HEK293 (cell line): ENCODE results near the gene TCERG1L.

ENCODE experiments used
- CTCF ChIA-PET: fragments of 350-600 bp; formaldehyde crosslinking; extraction: SDS; loops from one replicate; lab custom pipeline; 2021; ENCODE audit warnings: antibody characterized with exemption; lab: Yijun Ruan, JAX
- POLR2A ChIA-PET: fragments of 300-600 bp; formaldehyde crosslinking; extraction: SDS; loops from one replicate; lab custom pipeline; 2020; ENCODE audit warnings: antibody characterized with exemption, inconsistent platforms; lab: Yijun Ruan, JAX
- H3K27ac ChIP-seq: fragments of 200-500 bp; sonication (Bioruptor generic); 2 replicates; pipeline ENCODE4 v1.5.1; 2014; ENCODE audit warnings: low read depth, low read length, control low read depth, inconsistent platforms; ENCODE audit errors: extremely low read depth
- H3K36me3 ChIP-seq, 2 experiments: fragments of 200-500 bp in 1 of 2; sonication (Bioruptor generic) in 1 of 2; 1 replicate in 1 of 2; 2 replicates in 1 of 2; pipeline ENCODE4 v1.5.1; 2014 to 2017; ENCODE audit warnings: inconsistent platforms in 2 of 2, low read length in 2 of 2; ENCODE audit not compliant: control insufficient read depth in 2 of 2, insufficient read depth in 1 of 2
- H3K4me1 ChIP-seq: fragments of 200-500 bp; sonication (Bioruptor generic); 2 replicates; pipeline ENCODE4 v1.5.1; 2014; ENCODE audit warnings: mild to moderate bottlenecking, low read length, inconsistent platforms; ENCODE audit not compliant: control insufficient read depth, insufficient read depth
- H3K4me3 ChIP-seq: 2 replicates; pipeline ENCODE4 v1.5.1; 2011; ENCODE audit warnings: low read depth, mild to moderate bottlenecking, control low read depth, low read length, moderate library complexity
- H3K9me3 ChIP-seq: fragments of 200-500 bp; sonication (Bioruptor generic); 2 replicates; pipeline ENCODE4 v1.5.1; 2014; ENCODE audit warnings: low read depth, low read length, inconsistent platforms; ENCODE audit not compliant: control insufficient read depth, insufficient read depth
- BCL11B ChIP-seq: fragments of 450-650 bp; formaldehyde crosslinking; IDR thresholded peaks from 2 replicates; pipeline ENCODE4 v1.5.1; 2016; ENCODE audit warnings: low read depth, missing biosample characterization, missing genetic modification characterization
- GLIS1 ChIP-seq: fragments of 450-650 bp; formaldehyde crosslinking; IDR thresholded peaks from 2 replicates; pipeline ENCODE4 v1.5.1; 2016; ENCODE audit warnings: missing biosample characterization, missing genetic modification characterization
- KLF10 ChIP-seq: fragments of 450-650 bp; IDR thresholded peaks from 2 replicates; pipeline ENCODE4 v1.5.1; 2018; ENCODE audit warnings: missing biosample characterization, mild to moderate bottlenecking, missing genetic modification characterization
- MYNN ChIP-seq: fragments of 450-650 bp; formaldehyde crosslinking; IDR thresholded peaks from 2 replicates; pipeline ENCODE4 v1.5.1; 2016; ENCODE audit warnings: missing biosample characterization, missing genetic modification characterization, borderline replicate concordance
- SETDB1 ChIP-seq: IDR thresholded peaks from one replicate; pipeline ENCODE4 v1.6.1; 2017; ENCODE audit warnings: mild to moderate bottlenecking, low read length, moderate library complexity, mixed read lengths; ENCODE audit not compliant: insufficient read length
- SP7 ChIP-seq: fragments of 450-650 bp; formaldehyde crosslinking; IDR thresholded peaks from 2 replicates; pipeline ENCODE4 v1.5.1; 2016; ENCODE audit warnings: missing biosample characterization, missing genetic modification characterization
- ZBTB21 ChIP-seq: fragments of 450-650 bp; formaldehyde crosslinking; IDR thresholded peaks from 2 replicates; pipeline ENCODE4 v1.5.1; 2017; ENCODE audit warnings: missing biosample characterization, missing genetic modification characterization
- ZBTB7A ChIP-seq: fragments of 450-650 bp; formaldehyde crosslinking; IDR thresholded peaks from 2 replicates; pipeline ENCODE4 v1.5.1; 2016; ENCODE audit warnings: low read depth, missing biosample characterization, missing genetic modification characterization
- ZFHX2 ChIP-seq: fragments of 450-650 bp; formaldehyde crosslinking; conservative IDR thresholded peaks from 2 replicates; pipeline ENCODE4 v1.5.1; 2016; ENCODE audit warnings: missing biosample characterization, missing genetic modification characterization
- ZNF133 ChIP-seq: fragments of 450-650 bp; formaldehyde crosslinking; IDR thresholded peaks from 2 replicates; pipeline ENCODE4 v1.5.1; 2016; ENCODE audit warnings: missing biosample characterization, missing genetic modification characterization
- ZNF174 ChIP-seq: fragments of 450-650 bp; formaldehyde crosslinking; IDR thresholded peaks from 2 replicates; pipeline ENCODE4 v1.5.0; 2017; ENCODE audit warnings: missing biosample characterization, mild to moderate bottlenecking, missing genetic modification characterization
- ZNF19 ChIP-seq: fragments of 450-650 bp; formaldehyde crosslinking; IDR thresholded peaks from 2 replicates; pipeline ENCODE4; 2016; ENCODE audit warnings: missing biosample characterization, missing genetic modification characterization, low read depth
- ZNF211 ChIP-seq: fragments of 450-650 bp; formaldehyde crosslinking; IDR thresholded peaks from 2 replicates; pipeline ENCODE4 v1.5.1; 2016; ENCODE audit warnings: low read depth, missing biosample characterization, missing genetic modification characterization
- ZNF248 ChIP-seq: fragments of 450-650 bp; formaldehyde crosslinking; IDR thresholded peaks from 2 replicates; pipeline ENCODE4 v1.5.1; 2017; ENCODE audit warnings: missing biosample characterization, missing genetic modification characterization
- ZNF302 ChIP-seq: fragments of 450-650 bp; formaldehyde crosslinking; IDR thresholded peaks from 2 replicates; pipeline ENCODE4 v1.5.1; 2016; ENCODE audit warnings: missing biosample characterization, missing genetic modification characterization, low read depth
- ZNF350 ChIP-seq: fragments of 450-650 bp; formaldehyde crosslinking; IDR thresholded peaks from 2 replicates; pipeline ENCODE4 v1.5.0; 2017; ENCODE audit warnings: missing biosample characterization, mild to moderate bottlenecking, missing genetic modification characterization
- ZNF391 ChIP-seq: fragments of 450-650 bp; formaldehyde crosslinking; IDR thresholded peaks from 2 replicates; pipeline ENCODE4 v1.5.1; 2016; ENCODE audit warnings: low read depth, missing biosample characterization, missing genetic modification characterization, borderline replicate concordance
- ZNF560 ChIP-seq: fragments of 450-650 bp; formaldehyde crosslinking; IDR thresholded peaks from 2 replicates; pipeline ENCODE4 v1.5.1; 2017; ENCODE audit warnings: missing biosample characterization, missing genetic modification characterization, borderline replicate concordance
- ZNF600 ChIP-seq: fragments of 450-650 bp; formaldehyde crosslinking; IDR thresholded peaks from 2 replicates; pipeline ENCODE4 v1.5.1; 2016; ENCODE audit warnings: missing biosample characterization, missing genetic modification characterization
- TF ChIP-seq, protein P1 (sequence below): fragments of 450-650 bp; IDR thresholded peaks from 2 replicates; pipeline ENCODE4 v1.5.1; 2018; ENCODE audit warnings: missing biosample characterization, missing genetic modification characterization
- TF ChIP-seq, protein P2 (sequence below): fragments of 450-650 bp; formaldehyde crosslinking; IDR thresholded peaks from 2 replicates; pipeline ENCODE4 v1.5.1; 2016; ENCODE audit warnings: missing biosample characterization, missing genetic modification characterization, low read depth
- TF ChIP-seq, protein P3 (sequence below): fragments of 450-650 bp; formaldehyde crosslinking; IDR thresholded peaks from 2 replicates; pipeline ENCODE4 v1.5.1; 2016; ENCODE audit warnings: missing biosample characterization, missing genetic modification characterization
- TF ChIP-seq, protein P4 (sequence below): fragments of 450-650 bp; formaldehyde crosslinking; IDR thresholded peaks from 2 replicates; pipeline ENCODE4 v1.5.1; 2016; ENCODE audit warnings: missing biosample characterization, missing genetic modification characterization
- TF ChIP-seq, protein P5 (sequence below): fragments of 450-650 bp; formaldehyde crosslinking; IDR thresholded peaks from 2 replicates; pipeline ENCODE4 v1.5.1; 2017; ENCODE audit warnings: missing biosample characterization, mild to moderate bottlenecking, missing genetic modification characterization, moderate library complexity

The TCERG1L gene

GRCh38 chr10:131125511-131126225 lies 185.9 kb downstream of the TCERG1L start (continued):
- no peak for TF ChIP-seq SP7
- TF ChIP-seq ZNF133 (tag by site-specific recombination), result no peak
- TF ChIP-seq GLIS1 (tag by site-specific recombination), result no peak

GRCh38 chr10:131124945-131125344 lies 186.6 kb downstream of the TCERG1L start:
- Histone ChIP-seq H3K9me3 (no peaks in the 10 kb centered on the region), H3K36me3 (no peaks in the 10 kb centered on the region), H3K4me1 (no peaks in the 10 kb centered on the region), H3K27ac (no peak overlapping the region), H3K4me3 (no peak overlapping the region)
- ChIA-PET POLR2A (no interaction called here), CTCF (no interaction called here)
- TF ChIP-seq ZNF350 (tag by site-specific recombination) (no peak), ZNF174 (tag by site-specific recombination) (no peak), ZNF19 (tag by site-specific recombination) (no peak), ZFHX2 (tag by site-specific recombination) (no peak), ZNF600 (tag by site-specific recombination) (no peak), ZNF211 (tag by site-specific recombination) (no peak), SETDB1 (no peak)
- TF ChIP-seq, protein P1, sequence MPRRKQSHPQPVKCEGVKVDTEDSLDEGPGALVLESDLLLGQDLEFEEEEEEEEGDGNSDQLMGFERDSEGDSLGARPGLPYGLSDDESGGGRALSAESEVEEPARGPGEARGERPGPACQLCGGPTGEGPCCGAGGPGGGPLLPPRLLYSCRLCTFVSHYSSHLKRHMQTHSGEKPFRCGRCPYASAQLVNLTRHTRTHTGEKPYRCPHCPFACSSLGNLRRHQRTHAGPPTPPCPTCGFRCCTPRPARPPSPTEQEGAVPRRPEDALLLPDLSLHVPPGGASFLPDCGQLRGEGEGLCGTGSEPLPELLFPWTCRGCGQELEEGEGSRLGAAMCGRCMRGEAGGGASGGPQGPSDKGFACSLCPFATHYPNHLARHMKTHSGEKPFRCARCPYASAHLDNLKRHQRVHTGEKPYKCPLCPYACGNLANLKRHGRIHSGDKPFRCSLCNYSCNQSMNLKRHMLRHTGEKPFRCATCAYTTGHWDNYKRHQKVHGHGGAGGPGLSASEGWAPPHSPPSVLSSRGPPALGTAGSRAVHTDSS (tag by site-specific recombination), result peak; percentile 75

DNA sequence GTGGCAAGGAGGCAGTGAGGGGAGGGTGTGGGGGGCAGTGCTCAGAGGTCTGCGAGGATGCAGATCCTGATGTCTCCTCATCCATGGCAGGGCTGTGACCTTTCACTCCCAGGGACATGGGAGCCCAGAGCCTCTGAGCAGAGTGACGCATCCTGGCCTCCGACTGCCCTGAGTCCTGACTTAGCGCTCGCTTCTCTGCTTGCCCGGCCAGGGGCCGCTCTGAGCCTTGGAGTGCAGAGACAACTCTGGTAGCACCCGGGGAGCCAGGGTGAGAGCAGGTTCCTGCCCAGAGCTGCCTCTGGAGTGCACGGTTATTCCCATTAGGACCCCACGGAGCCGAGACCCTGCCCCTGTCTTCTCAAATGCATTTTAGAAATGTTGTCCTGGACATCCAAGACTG lies 188.0 kb downstream of the TCERG1L start:
- Histone ChIP-seq H3K4me3 (no peak overlapping the region), H3K36me3 (no peaks in the 10 kb centered on the region), H3K27ac (no peak overlapping the region), H3K9me3 (no peaks in the 10 kb centered on the region), H3K4me1 (no peaks in the 10 kb centered on the region)
- ChIA-PET CTCF (no interaction called here), POLR2A (no interaction called here)
- TF ChIP-seq ZNF391 (tag by site-specific recombination), result no peak
- TF ChIP-seq, protein P2, sequence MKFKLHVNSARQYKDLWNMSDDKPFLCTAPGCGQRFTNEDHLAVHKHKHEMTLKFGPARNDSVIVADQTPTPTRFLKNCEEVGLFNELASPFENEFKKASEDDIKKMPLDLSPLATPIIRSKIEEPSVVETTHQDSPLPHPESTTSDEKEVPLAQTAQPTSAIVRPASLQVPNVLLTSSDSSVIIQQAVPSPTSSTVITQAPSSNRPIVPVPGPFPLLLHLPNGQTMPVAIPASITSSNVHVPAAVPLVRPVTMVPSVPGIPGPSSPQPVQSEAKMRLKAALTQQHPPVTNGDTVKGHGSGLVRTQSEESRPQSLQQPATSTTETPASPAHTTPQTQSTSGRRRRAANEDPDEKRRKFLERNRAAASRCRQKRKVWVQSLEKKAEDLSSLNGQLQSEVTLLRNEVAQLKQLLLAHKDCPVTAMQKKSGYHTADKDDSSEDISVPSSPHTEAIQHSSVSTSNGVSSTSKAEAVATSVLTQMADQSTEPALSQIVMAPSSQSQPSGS, result no peak
- no peak for TF ChIP-seq ZNF211 (tag by site-specific recombination)
- TF ChIP-seq BCL11B (tag by site-specific recombination), result no peak
- TF ChIP-seq, protein P3, sequence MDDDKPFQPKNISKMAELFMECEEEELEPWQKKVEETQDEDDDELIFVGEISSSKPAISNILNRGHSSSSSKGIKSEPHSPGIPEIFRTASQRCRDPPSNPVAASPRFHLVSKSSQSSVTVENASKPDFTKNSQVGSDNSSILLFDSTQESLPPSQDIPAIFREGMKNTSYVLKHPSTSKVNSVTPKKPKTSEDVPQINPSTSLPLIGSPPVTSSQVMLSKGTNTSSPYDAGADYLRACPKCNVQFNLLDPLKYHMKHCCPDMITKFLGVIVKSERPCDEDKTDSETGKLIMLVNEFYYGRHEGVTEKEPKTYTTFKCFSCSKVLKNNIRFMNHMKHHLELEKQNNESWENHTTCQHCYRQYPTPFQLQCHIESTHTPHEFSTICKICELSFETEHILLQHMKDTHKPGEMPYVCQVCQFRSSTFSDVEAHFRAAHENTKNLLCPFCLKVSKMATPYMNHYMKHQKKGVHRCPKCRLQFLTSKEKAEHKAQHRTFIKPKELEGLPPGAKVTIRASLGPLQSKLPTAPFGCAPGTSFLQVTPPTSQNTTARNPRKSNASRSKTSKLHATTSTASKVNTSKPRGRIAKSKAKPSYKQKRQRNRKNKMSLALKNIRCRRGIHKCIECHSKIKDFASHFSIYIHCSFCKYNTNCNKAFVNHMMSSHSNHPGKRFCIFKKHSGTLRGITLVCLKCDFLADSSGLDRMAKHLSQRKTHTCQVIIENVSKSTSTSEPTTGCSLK (tag by site-specific recombination), result no peak
- TF ChIP-seq ZBTB21, result no peak
- no peak for TF ChIP-seq MYNN (tag by site-specific recombination)
- TF ChIP-seq, protein P1 (tag by site-specific recombination), result no peak
- TF ChIP-seq ZBTB7A, result no peak
- no peak for TF ChIP-seq ZNF560 (tag by site-specific recombination)
- TF ChIP-seq, protein P4, sequence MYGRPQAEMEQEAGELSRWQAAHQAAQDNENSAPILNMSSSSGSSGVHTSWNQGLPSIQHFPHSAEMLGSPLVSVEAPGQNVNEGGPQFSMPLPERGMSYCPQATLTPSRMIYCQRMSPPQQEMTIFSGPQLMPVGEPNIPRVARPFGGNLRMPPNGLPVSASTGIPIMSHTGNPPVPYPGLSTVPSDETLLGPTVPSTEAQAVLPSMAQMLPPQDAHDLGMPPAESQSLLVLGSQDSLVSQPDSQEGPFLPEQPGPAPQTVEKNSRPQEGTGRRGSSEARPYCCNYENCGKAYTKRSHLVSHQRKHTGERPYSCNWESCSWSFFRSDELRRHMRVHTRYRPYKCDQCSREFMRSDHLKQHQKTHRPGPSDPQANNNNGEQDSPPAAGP (tag by site-specific recombination), result no peak
- no peak for TF ChIP-seq KLF10 (tag by site-specific recombination)
- TF ChIP-seq ZNF302 (tag by site-specific recombination), result no peak
- TF ChIP-seq ZNF248 (tag by site-specific recombination), result no peak
- TF ChIP-seq, protein P5, sequence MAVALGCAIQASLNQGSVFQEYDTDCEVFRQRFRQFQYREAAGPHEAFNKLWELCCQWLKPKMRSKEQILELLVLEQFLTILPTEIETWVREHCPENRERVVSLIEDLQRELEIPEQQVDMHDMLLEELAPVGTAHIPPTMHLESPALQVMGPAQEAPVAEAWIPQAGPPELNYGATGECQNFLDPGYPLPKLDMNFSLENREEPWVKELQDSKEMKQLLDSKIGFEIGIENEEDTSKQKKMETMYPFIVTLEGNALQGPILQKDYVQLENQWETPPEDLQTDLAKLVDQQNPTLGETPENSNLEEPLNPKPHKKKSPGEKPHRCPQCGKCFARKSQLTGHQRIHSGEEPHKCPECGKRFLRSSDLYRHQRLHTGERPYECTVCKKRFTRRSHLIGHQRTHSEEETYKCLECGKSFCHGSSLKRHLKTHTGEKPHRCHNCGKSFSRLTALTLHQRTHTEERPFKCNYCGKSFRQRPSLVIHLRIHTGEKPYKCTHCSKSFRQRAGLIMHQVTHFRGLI (tag by site-specific recombination), result no peak
